Measurements from ENCODE around the gene ONECUT3. TPM values are rescaled to one million over a fixed set of nuclear protein-coding genes. Genes with fewer than 3 reads are reported as not detected.

Gene ONECUT3
- total RNA-seq, 1 donor: not detected

DNA sequence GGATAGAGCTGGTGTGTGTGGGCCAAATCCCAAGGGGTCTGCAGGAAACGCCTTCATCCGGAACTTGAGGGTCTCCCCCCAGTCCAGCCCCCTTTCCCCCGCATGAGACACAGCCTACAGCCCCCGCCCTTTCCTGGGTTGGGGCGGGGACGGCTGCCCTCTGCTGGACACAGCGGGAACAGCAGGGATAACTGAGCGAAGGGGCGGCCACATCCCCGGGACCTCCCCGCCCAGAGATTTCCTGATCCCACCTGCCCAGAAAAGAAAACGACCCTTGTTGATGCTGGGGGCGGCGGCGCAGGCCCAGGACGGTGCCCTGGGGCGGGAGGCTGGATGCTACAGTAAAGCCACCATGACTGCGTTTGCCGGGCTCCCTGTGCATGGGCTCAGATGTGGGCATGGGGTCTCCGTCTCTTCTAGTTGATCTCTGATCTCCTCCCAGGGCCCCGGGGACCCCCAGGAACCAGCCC, 14.2 kb downstream of the ONECUT3 start:
- peak; percentile 99 for DNase-seq (ENCODE audit: insufficient read length, low spot score, missing footprints)

DNA sequence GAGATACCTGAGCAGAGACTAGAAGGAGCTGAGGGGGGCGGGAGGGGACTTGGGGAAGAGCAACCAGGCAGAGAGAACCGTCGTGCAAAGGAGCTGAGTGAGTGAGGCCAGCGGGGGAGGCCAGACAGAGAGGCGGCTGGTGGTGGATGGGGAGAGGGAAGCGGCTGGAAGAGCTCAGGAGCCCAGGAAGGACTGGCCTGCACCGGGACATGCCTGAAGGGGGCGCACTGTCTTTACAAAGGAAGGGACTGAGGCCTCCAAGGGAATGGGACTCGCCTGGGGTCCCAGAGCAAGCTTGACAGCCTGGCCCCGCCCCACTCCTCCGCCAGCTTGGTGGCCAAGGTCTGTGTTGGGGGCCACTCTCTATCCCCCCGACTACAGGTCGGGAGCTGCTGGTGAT, 14.9 kb downstream of the ONECUT3 start:
- H3K27me3 ChIP-seq (ENCODE audit: insufficient read depth, low read length): peaks cover 60% of the 10 kb centered on the region
- no peak for DNase-seq (ENCODE audit: insufficient read length, low spot score, missing footprints)
- TF ChIP-seq, protein P1, sequence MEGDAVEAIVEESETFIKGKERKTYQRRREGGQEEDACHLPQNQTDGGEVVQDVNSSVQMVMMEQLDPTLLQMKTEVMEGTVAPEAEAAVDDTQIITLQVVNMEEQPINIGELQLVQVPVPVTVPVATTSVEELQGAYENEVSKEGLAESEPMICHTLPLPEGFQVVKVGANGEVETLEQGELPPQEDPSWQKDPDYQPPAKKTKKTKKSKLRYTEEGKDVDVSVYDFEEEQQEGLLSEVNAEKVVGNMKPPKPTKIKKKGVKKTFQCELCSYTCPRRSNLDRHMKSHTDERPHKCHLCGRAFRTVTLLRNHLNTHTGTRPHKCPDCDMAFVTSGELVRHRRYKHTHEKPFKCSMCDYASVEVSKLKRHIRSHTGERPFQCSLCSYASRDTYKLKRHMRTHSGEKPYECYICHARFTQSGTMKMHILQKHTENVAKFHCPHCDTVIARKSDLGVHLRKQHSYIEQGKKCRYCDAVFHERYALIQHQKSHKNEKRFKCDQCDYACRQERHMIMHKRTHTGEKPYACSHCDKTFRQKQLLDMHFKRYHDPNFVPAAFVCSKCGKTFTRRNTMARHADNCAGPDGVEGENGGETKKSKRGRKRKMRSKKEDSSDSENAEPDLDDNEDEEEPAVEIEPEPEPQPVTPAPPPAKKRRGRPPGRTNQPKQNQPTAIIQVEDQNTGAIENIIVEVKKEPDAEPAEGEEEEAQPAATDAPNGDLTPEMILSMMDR (IDR thresholded peaks at IDR 0.05; ENCODE audit: extremely low read depth, low read depth, low read length): peak; percentile 36

More for the DNA sequence above, 14.2 kb downstream of the ONECUT3 start:
- Histone ChIP-seq H3K4me3 (ENCODE audit: insufficient read depth, low read length) (no peak overlapping the region), H3K4me2 (ENCODE audit: insufficient read depth, low read length) (no peak overlapping the region), H3K4me1 (ENCODE audit: insufficient read depth, low read length) (no peaks in the 10 kb centered on the region), H2AFZ (ENCODE audit: low read length) (no peak overlapping the region), H3K27me3 (ENCODE audit: insufficient read depth, low read length) (peaks cover 63% of the 10 kb centered on the region), H3K36me3 (ENCODE audit: insufficient read depth, low read length) (no peaks in the 10 kb centered on the region), H3K79me2 (ENCODE audit: insufficient read depth, low read length) (no peaks in the 10 kb centered on the region), H3K27ac (ENCODE audit: low read depth, low read length) (no peak overlapping the region), H4K20me1 (ENCODE audit: insufficient read depth, low read length) (no peaks in the 10 kb centered on the region), H3K9me3 (ENCODE audit: low read depth, low read length) (no peaks in the 10 kb centered on the region)
- TF ChIP-seq, protein P1 (IDR thresholded peaks at IDR 0.05; ENCODE audit: extremely low read depth, low read depth, low read length): peak; percentile 83

DNA sequence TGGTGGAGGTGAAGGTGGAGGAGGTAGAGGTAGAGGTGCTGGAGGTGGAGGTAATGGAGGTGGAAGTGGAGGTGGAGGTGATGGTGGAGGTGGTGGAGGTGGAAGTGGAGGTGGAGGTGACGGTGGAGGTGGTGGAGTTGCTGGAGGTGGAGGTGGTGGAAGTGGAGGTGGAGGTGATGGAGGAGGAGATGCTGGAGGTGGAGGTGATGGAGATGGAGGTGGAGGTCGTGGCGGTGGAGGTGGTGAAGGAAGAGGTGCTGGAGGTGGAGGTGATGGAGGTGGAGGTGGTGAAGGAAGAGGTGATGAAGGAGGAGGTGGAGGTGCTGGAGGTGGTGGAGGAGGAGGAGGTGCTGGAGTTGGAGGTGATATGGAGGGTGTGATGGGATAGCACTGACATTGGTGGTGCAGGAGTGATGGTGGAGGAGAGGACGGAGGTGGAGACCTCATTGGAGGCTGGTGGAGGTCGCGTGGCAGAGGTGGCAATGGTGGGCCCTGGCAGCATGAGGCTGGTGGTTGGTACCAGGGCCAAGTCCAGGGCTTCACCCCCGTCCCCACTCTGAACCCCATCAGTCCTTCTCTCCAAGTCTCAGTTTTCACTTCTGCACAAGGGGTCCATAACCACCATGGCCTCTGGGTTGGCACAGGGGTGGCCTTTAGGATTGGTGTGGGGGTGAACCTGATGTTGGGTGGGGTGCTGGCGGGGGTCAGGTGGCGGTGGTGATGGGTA, 15.8 kb downstream of the ONECUT3 start:
- Histone ChIP-seq H3K9me3 (ENCODE audit: low read depth, low read length) (no peaks in the 10 kb centered on the region), H2AFZ (ENCODE audit: low read length) (no peak overlapping the region), H3K4me3 (ENCODE audit: insufficient read depth, low read length) (no peak overlapping the region), H3K27me3 (ENCODE audit: insufficient read depth, low read length) (peaks cover 59% of the 10 kb centered on the region), H3K27ac (ENCODE audit: low read depth, low read length) (no peak overlapping the region), H3K4me1 (ENCODE audit: insufficient read depth, low read length) (no peaks in the 10 kb centered on the region), H4K20me1 (ENCODE audit: insufficient read depth, low read length) (no peaks in the 10 kb centered on the region), H3K4me2 (ENCODE audit: insufficient read depth, low read length) (no peak overlapping the region), H3K79me2 (ENCODE audit: insufficient read depth, low read length) (no peaks in the 10 kb centered on the region), H3K36me3 (ENCODE audit: insufficient read depth, low read length) (no peaks in the 10 kb centered on the region)
- TF ChIP-seq, protein P1 (IDR thresholded peaks at IDR 0.05; ENCODE audit: extremely low read depth, low read depth, low read length): no peak
- DNase-seq (ENCODE audit: insufficient read length, low spot score, missing footprints): no peak

More for the DNA sequence above, 14.9 kb downstream of the ONECUT3 start:
- no peak overlapping the region for H2AFZ ChIP-seq (ENCODE audit: low read length)
- H3K4me2 ChIP-seq (ENCODE audit: insufficient read depth, low read length): no peak overlapping the region
- H3K4me3 ChIP-seq (ENCODE audit: insufficient read depth, low read length): no peak overlapping the region
- H3K27ac ChIP-seq (ENCODE audit: low read depth, low read length): no peak overlapping the region
- no peaks in the 10 kb centered on the region for H4K20me1 ChIP-seq (ENCODE audit: insufficient read depth, low read length)
- no peaks in the 10 kb centered on the region for H3K9me3 ChIP-seq (ENCODE audit: low read depth, low read length)
- H3K36me3 ChIP-seq (ENCODE audit: insufficient read depth, low read length): no peaks in the 10 kb centered on the region
- H3K79me2 ChIP-seq (ENCODE audit: insufficient read depth, low read length): no peaks in the 10 kb centered on the region
- H3K4me1 ChIP-seq (ENCODE audit: insufficient read depth, low read length): no peaks in the 10 kb centered on the region

DNA sequence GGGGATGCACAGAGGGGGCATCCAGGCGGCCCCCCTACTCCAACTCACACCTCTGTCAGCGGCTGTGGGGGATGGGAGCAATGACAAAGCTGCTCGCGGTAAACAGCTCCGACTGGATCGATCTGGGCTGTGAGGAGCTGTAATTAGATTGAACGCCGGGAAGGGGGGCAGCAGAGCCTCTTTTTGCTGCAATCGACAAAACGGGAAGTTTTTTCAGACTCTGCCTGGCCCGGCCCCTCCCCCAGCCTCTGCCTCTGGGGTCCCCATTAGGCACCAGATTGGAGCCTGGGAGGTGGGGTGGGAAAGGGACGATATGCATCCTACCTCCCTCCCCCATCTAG, 16.3 kb downstream of the ONECUT3 start:
- H3K36me3 ChIP-seq (ENCODE audit: insufficient read depth, low read length): no peaks in the 10 kb centered on the region
- TF ChIP-seq, protein P1 (IDR thresholded peaks at IDR 0.05; ENCODE audit: extremely low read depth, low read depth, low read length): no peak
- no peak for DNase-seq (ENCODE audit: insufficient read length, low spot score, missing footprints)
- no peaks in the 10 kb centered on the region for H3K9me3 ChIP-seq (ENCODE audit: low read depth, low read length)
- H4K20me1 ChIP-seq (ENCODE audit: insufficient read depth, low read length): no peaks in the 10 kb centered on the region
- no peak overlapping the region for H3K4me3 ChIP-seq (ENCODE audit: insufficient read depth, low read length)
- no peaks in the 10 kb centered on the region for H3K4me1 ChIP-seq (ENCODE audit: insufficient read depth, low read length)
- no peak overlapping the region for H2AFZ ChIP-seq (ENCODE audit: low read length)
- H3K79me2 ChIP-seq (ENCODE audit: insufficient read depth, low read length): no peaks in the 10 kb centered on the region
- no peak overlapping the region for H3K27ac ChIP-seq (ENCODE audit: low read depth, low read length)
- H3K4me2 ChIP-seq (ENCODE audit: insufficient read depth, low read length): no peak overlapping the region
- H3K27me3 ChIP-seq (ENCODE audit: insufficient read depth, low read length): peaks cover 59% of the 10 kb centered on the region

Data from osteoblast (primary cell).